ENCODE data around the gene FOXI1.

DNA sequence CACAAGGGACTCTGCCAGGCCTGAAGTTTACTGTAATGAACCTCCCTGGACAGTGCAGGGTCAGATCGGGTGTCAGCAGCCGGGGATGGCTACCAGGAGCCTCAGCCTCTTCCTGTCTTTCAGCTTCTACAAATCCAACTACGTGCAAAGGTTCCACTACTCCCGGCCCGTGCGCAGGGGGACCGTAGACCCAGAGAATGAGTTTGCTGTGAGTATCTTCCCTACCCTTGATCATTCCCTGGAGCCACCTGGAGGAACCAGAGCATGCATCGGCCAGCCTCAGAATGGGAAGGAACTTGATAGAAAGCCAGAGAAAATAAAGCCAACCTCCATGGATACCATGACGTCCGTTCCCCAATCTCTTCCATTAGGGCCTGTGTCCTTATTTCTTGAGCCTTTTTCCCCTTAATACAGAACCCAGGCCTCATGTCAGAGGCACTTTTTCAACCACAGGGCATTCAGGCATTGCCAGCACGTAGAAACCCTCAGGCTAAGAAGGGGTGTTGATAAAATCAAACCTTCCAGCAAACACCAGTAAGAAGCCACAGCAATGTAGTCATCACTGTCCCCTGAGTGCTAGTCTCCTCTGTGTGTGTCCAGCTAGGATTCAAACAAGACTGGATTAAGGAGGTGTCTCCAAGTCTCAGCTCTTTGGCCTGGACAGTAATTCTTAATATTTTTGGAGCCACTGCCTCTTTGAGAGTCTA, 49.0 kb upstream of the FOXI1 start:
- TF ChIP-seq CTCF (IDR thresholded peaks at IDR 0.05) (no peak), POLR2A (IDR thresholded peaks at IDR 0.05) (no peak)

Measured in heart left ventricle (tissue), 13 donors.